ENCODE data around the gene PCNX3. TPM values are rescaled to one million over a fixed set of nuclear protein-coding genes. Genes with fewer than 3 reads are reported as not detected.

PCNX3 gene
- total RNA-seq, 1 experiment from 2014 or later = 74.5 TPM

Small RNA genes within 50 kb of the gene (microRNA-seq; reads per million reads assigned to microRNA genes)
- not detected for gene MIR4489 (ENCODE audit: unreplicated experiment)
- not detected for gene MIR4690 (ENCODE audit: unreplicated experiment)

Other genes with a start within 250 kb of the PCNX3 start
- gene SLC25A45, start 233.1 kb upstream of the PCNX3 start, total RNA-seq (2021; ENCODE audit: unreplicated experiment) = 9.8 TPM
- gene FRMD8, start 229.1 kb upstream of the PCNX3 start, total RNA-seq (2021; ENCODE audit: unreplicated experiment) = 85.8 TPM
- gene NEAT1, start 193.0 kb upstream of the PCNX3 start, total RNA-seq (2021; ENCODE audit: unreplicated experiment) = 731 TPM
- gene MALAT1, start 116.7 kb upstream of the PCNX3 start, total RNA-seq (2021; ENCODE audit: unreplicated experiment) = 13,645 TPM
- gene SCYL1, start 90.7 kb upstream of the PCNX3 start, total RNA-seq (2021; ENCODE audit: unreplicated experiment) = 117 TPM
- 133 TPM for gene LTBP3, start 57.4 kb upstream of the PCNX3 start, total RNA-seq (2021; ENCODE audit: unreplicated experiment)
- gene ZNRD2, start 45.3 kb upstream of the PCNX3 start, total RNA-seq (2021; ENCODE audit: unreplicated experiment) = 61.2 TPM
- gene FAM89B, start 43.2 kb upstream of the PCNX3 start, total RNA-seq (2021; ENCODE audit: unreplicated experiment) = 102 TPM
- gene EHBP1L1, start 39.7 kb upstream of the PCNX3 start, total RNA-seq (2021; ENCODE audit: unreplicated experiment) = 108 TPM
- 0.69 TPM for gene KCNK7, start 20.0 kb upstream of the PCNX3 start, total RNA-seq (2021; ENCODE audit: unreplicated experiment)
- 124 TPM for gene MAP3K11, start 1.6 kb upstream of the PCNX3 start, total RNA-seq (2021; ENCODE audit: unreplicated experiment)
- 86.9 TPM for gene SIPA1, start 22.3 kb downstream of the PCNX3 start, total RNA-seq (2021; ENCODE audit: unreplicated experiment)
- gene RELA, start 47.1 kb downstream of the PCNX3 start, total RNA-seq (2021; ENCODE audit: unreplicated experiment) = 141 TPM
- gene KAT5, start 96.5 kb downstream of the PCNX3 start, total RNA-seq (2021; ENCODE audit: unreplicated experiment) = 84.2 TPM
- 107 TPM for gene RNASEH2C, start 105.0 kb downstream of the PCNX3 start, total RNA-seq (2021; ENCODE audit: unreplicated experiment)
- gene AP5B1, start 165.2 kb downstream of the PCNX3 start, total RNA-seq (2021; ENCODE audit: unreplicated experiment) = 35.0 TPM
- gene OVOL1, start 171.3 kb downstream of the PCNX3 start, total RNA-seq (2021; ENCODE audit: unreplicated experiment) = 0.23 TPM
- not detected for gene SNX32, start 218.2 kb downstream of the PCNX3 start, total RNA-seq (2021; ENCODE audit: unreplicated experiment)
- gene CFL1, start 242.4 kb downstream of the PCNX3 start, total RNA-seq (2021; ENCODE audit: unreplicated experiment) = 1,911 TPM
- 140 TPM for gene MUS81, start 244.7 kb downstream of the PCNX3 start, total RNA-seq (2021; ENCODE audit: unreplicated experiment)

All from Panc1 (cell line).